Astrocyte (in vitro differentiated cells and primary cell): ENCODE data around the gene BCAR3. TPM values are rescaled to one million over a fixed set of nuclear protein-coding genes. Genes with fewer than 3 reads are reported as not detected.

ENCODE experiments used
- DNase-seq: peaks from one replicate; pipeline ENCODE4 v3.0.0-alpha.2; 2010; ENCODE audit warnings: low read depth
- FAIRE-seq: peaks from 2 replicates; lab custom pipeline; 2011; peaks lifted over from hg19 to GRCh38; lab: Jason Lieb, UNC
- H2AFZ ChIP-seq: 2 replicates; pipeline ENCODE4 v1.6.0; 2012; ENCODE audit warnings: low read depth, low read length, inconsistent platforms
- H3K27ac ChIP-seq: 2 replicates; pipeline ENCODE4 v1.5.1; 2011; ENCODE audit warnings: low read depth, low read length, inconsistent platforms
- H3K27me3 ChIP-seq: 2 replicates; pipeline ENCODE4 v1.6.0; 2011; ENCODE audit warnings: low read length, inconsistent platforms; ENCODE audit not compliant: insufficient read depth
- H3K36me3 ChIP-seq: 2 replicates; pipeline ENCODE4 v1.5.1; 2011; ENCODE audit warnings: low read length, inconsistent platforms; ENCODE audit not compliant: insufficient read depth
- H3K4me1 ChIP-seq: 2 replicates; pipeline ENCODE4 v1.5.1; 2011; ENCODE audit warnings: low read length, inconsistent platforms; ENCODE audit not compliant: insufficient read depth
- H3K4me2 ChIP-seq: 2 replicates; pipeline ENCODE4 v1.6.0; 2012; ENCODE audit warnings: low read length, inconsistent platforms
- H3K4me3 ChIP-seq: 2 replicates; pipeline ENCODE4 v1.5.1; 2011; ENCODE audit warnings: low read depth, mild to moderate bottlenecking, low read length, inconsistent platforms; ENCODE audit not compliant: insufficient read depth
- H3K79me2 ChIP-seq: 2 replicates; pipeline ENCODE4 v1.6.0; 2012; ENCODE audit warnings: mild to moderate bottlenecking, low read length, inconsistent platforms; ENCODE audit not compliant: insufficient read depth
- H3K9ac ChIP-seq: 2 replicates; pipeline ENCODE4 v1.6.0; 2012; ENCODE audit warnings: mild to moderate bottlenecking, low read length, inconsistent platforms
- H3K9me3 ChIP-seq: 2 replicates; pipeline ENCODE4 v1.5.1; 2012; ENCODE audit warnings: low read depth, mild to moderate bottlenecking, low read length, inconsistent platforms; ENCODE audit not compliant: insufficient read depth
- H4K20me1 ChIP-seq: 2 replicates; pipeline ENCODE4 v1.6.0; 2012; ENCODE audit warnings: low read length, inconsistent platforms; ENCODE audit not compliant: insufficient read depth
- H3K27ac Mint-ChIP-seq: one replicate; pipeline ENCODE4 v1.8.0; 2021; ENCODE audit warnings: mild to moderate bottlenecking, mixed read lengths; ENCODE audit not compliant: unreplicated experiment
- H3K27me3 Mint-ChIP-seq: one replicate; pipeline ENCODE4 v1.8.0; 2021; ENCODE audit warnings: low read depth, mixed read lengths; ENCODE audit not compliant: unreplicated experiment
- H3K36me3 Mint-ChIP-seq: one replicate; pipeline ENCODE4 v1.8.0; 2021; ENCODE audit warnings: low read depth, mixed read lengths; ENCODE audit not compliant: unreplicated experiment
- H3K4me1 Mint-ChIP-seq: one replicate; pipeline ENCODE4 v1.8.0; 2021; ENCODE audit warnings: low read depth, mixed read lengths; ENCODE audit not compliant: unreplicated experiment
- H3K4me3 Mint-ChIP-seq: one replicate; pipeline ENCODE4 v1.8.0; 2021; ENCODE audit warnings: mild to moderate bottlenecking, moderate library complexity, mixed read lengths; ENCODE audit not compliant: unreplicated experiment
- H3K9me3 Mint-ChIP-seq: one replicate; pipeline ENCODE4 v1.8.0; 2021; ENCODE audit warnings: mild to moderate bottlenecking, mixed read lengths; ENCODE audit not compliant: unreplicated experiment
- CTCF ChIP-seq: IDR thresholded peaks from 2 replicates; pipeline ENCODE4 v1.5.1; 2011; ENCODE audit warnings: low read depth, mild to moderate bottlenecking, inconsistent platforms, low read length, moderate library complexity; ENCODE audit not compliant: insufficient read depth
- EZH2 ChIP-seq: IDR thresholded peaks from 2 replicates; pipeline ENCODE4 v1.6.1; 2012; ENCODE audit warnings: mild to moderate bottlenecking, low read length, inconsistent platforms; ENCODE audit not compliant: insufficient read depth
- total RNA-seq: library from RNA; stranded (reverse); gene quantifications from 2 replicates; pipeline ENCODE4 v1.2.1, GENCODE V29; 2021

The BCAR3 gene
- total RNA-seq, 1 donor from 2014 or later: 30.0 TPM

- Histone ChIP-seq H3K27me3 (no peaks in the 10 kb centered on the region), H3K4me1 (peaks cover 9% of the 10 kb centered on the region), H3K9me3 (no peaks in the 10 kb centered on the region), H3K27ac (peak overlapping the region; percentile 22), H4K20me1 (peaks cover 32% of the 10 kb centered on the region), H3K79me2 (peaks cover 8% of the 10 kb centered on the region), H3K9ac (no peak overlapping the region), H3K4me3 (no peak overlapping the region), H3K4me2 (no peak overlapping the region), H3K36me3 (peaks cover 63% of the 10 kb centered on the region), H2AFZ (no peak overlapping the region)
- no peaks in the 10 kb centered on the region for H3K27me3 Mint-ChIP-seq
- H3K4me1 Mint-ChIP-seq: peaks cover 17% of the 10 kb centered on the region
- FAIRE-seq (no peak), DNase-seq (peak; percentile 89)
- no peak for TF ChIP-seq CTCF
- TF ChIP-seq EZH2: no peak
- peaks cover 19% of the 10 kb centered on the region for H3K36me3 Mint-ChIP-seq
- H3K27ac Mint-ChIP-seq: no peak overlapping the region
- no peaks in the 10 kb centered on the region for H3K9me3 Mint-ChIP-seq
- H3K4me3 Mint-ChIP-seq: no peak overlapping the region
These were observed 116.0 kb downstream of the BCAR3 start for GRCh38 chr1:93565496-93566206.

- Histone ChIP-seq H4K20me1 (peaks cover 4% of the 10 kb centered on the region), H3K36me3 (peaks cover 35% of the 10 kb centered on the region), H3K9me3 (no peaks in the 10 kb centered on the region), H3K27me3 (no peaks in the 10 kb centered on the region), H3K79me2 (no peaks in the 10 kb centered on the region), H3K4me3 (no peak overlapping the region), H3K4me1 (no peaks in the 10 kb centered on the region), H3K27ac (no peak overlapping the region), H2AFZ (no peak overlapping the region), H3K4me2 (no peak overlapping the region), H3K9ac (no peak overlapping the region)
- H3K4me1 Mint-ChIP-seq: peaks cover 9% of the 10 kb centered on the region
- H3K27me3 Mint-ChIP-seq: no peaks in the 10 kb centered on the region
- peaks cover 18% of the 10 kb centered on the region for H3K36me3 Mint-ChIP-seq
- H3K27ac Mint-ChIP-seq: no peak overlapping the region
- no peak overlapping the region for H3K4me3 Mint-ChIP-seq
- H3K9me3 Mint-ChIP-seq: no peaks in the 10 kb centered on the region
- FAIRE-seq: no peak
- no peak for DNase-seq
- TF ChIP-seq EZH2 (no peak), CTCF (no peak)
These were observed 121.9 kb downstream of the BCAR3 start for GRCh38 chr1:93559695-93560094.

- no peaks in the 10 kb centered on the region for H3K9me3 Mint-ChIP-seq
- Histone ChIP-seq H3K4me1 (peaks cover 3% of the 10 kb centered on the region), H3K4me3 (no peak overlapping the region), H3K4me2 (no peak overlapping the region), H3K9ac (no peak overlapping the region), H4K20me1 (peaks cover 4% of the 10 kb centered on the region), H3K36me3 (peaks cover 34% of the 10 kb centered on the region), H3K27ac (no peak overlapping the region), H3K9me3 (no peaks in the 10 kb centered on the region), H2AFZ (no peak overlapping the region), H3K27me3 (no peaks in the 10 kb centered on the region), H3K79me2 (no peaks in the 10 kb centered on the region)
- TF ChIP-seq EZH2 (no peak), CTCF (no peak)
- H3K4me3 Mint-ChIP-seq: no peak overlapping the region
- H3K27ac Mint-ChIP-seq: no peak overlapping the region
- DNase-seq (no peak), FAIRE-seq (peak; percentile 56)
- H3K27me3 Mint-ChIP-seq: no peaks in the 10 kb centered on the region
- peaks cover 16% of the 10 kb centered on the region for H3K36me3 Mint-ChIP-seq
- H3K4me1 Mint-ChIP-seq: peaks cover 14% of the 10 kb centered on the region
These were observed 122.6 kb downstream of the BCAR3 start for GRCh38 chr1:93559045-93559444.
